ENCODE results near the gene HEATR3. TPM values are rescaled to one million over a fixed set of nuclear protein-coding genes. Genes with fewer than 3 reads are reported as not detected.

Gene HEATR3
- total and polyA plus RNA-seq, 2 experiments from 2014 or later = 7.5 to 29.9 TPM

DNA sequence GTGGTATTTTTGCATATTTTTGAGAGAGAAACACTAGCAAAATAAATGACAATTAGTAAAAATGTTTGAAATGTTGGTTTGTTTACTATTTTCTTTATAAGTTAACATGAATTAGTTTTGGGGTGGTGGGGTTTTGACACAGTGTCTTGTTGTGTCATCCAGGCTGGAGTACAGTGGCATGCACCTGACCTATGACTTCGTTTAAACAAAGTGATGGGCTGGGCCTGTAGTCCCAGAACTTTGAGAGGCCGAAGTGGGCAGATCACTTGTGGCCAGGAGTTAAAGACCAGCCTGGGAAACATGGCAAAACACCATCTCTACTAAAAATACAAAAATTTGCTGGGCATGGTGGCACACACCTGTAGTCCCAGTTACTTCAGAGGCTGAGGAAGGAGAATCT is 17.9 kb upstream of the HEATR3 start (continued):
- no peak for TF ChIP-seq CREB1 (CRISPR knock-in tag; IDR thresholded peaks at IDR 0.05; ENCODE audit: low read depth)
- TF ChIP-seq ZNF114 (CRISPR knock-in tag; IDR thresholded peaks at IDR 0.05) = no peak
- TF ChIP-seq, protein P1, sequence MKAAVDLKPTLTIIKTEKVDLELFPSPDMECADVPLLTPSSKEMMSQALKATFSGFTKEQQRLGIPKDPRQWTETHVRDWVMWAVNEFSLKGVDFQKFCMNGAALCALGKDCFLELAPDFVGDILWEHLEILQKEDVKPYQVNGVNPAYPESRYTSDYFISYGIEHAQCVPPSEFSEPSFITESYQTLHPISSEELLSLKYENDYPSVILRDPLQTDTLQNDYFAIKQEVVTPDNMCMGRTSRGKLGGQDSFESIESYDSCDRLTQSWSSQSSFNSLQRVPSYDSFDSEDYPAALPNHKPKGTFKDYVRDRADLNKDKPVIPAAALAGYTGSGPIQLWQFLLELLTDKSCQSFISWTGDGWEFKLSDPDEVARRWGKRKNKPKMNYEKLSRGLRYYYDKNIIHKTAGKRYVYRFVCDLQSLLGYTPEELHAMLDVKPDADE (IDR thresholded peaks at IDR 0.05) = no peak
- TF ChIP-seq ZNF331 (CRISPR knock-in tag; IDR thresholded peaks at IDR 0.05; ENCODE audit: low read depth) = no peak
- TF ChIP-seq STAT1 (IDR thresholded peaks at IDR 0.05; ENCODE audit: unreplicated experiment) = no peak
- no peak for TF ChIP-seq EZH2 (IDR thresholded peaks at IDR 0.05; ENCODE audit: low read depth, unreplicated experiment)
- TF ChIP-seq, protein P2, sequence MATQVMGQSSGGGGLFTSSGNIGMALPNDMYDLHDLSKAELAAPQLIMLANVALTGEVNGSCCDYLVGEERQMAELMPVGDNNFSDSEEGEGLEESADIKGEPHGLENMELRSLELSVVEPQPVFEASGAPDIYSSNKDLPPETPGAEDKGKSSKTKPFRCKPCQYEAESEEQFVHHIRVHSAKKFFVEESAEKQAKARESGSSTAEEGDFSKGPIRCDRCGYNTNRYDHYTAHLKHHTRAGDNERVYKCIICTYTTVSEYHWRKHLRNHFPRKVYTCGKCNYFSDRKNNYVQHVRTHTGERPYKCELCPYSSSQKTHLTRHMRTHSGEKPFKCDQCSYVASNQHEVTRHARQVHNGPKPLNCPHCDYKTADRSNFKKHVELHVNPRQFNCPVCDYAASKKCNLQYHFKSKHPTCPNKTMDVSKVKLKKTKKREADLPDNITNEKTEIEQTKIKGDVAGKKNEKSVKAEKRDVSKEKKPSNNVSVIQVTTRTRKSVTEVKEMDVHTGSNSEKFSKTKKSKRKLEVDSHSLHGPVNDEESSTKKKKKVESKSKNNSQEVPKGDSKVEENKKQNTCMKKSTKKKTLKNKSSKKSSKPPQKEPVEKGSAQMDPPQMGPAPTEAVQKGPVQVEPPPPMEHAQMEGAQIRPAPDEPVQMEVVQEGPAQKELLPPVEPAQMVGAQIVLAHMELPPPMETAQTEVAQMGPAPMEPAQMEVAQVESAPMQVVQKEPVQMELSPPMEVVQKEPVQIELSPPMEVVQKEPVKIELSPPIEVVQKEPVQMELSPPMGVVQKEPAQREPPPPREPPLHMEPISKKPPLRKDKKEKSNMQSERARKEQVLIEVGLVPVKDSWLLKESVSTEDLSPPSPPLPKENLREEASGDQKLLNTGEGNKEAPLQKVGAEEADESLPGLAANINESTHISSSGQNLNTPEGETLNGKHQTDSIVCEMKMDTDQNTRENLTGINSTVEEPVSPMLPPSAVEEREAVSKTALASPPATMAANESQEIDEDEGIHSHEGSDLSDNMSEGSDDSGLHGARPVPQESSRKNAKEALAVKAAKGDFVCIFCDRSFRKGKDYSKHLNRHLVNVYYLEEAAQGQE (IDR thresholded peaks at IDR 0.05; ENCODE audit: unreplicated experiment) = no peak

DNA sequence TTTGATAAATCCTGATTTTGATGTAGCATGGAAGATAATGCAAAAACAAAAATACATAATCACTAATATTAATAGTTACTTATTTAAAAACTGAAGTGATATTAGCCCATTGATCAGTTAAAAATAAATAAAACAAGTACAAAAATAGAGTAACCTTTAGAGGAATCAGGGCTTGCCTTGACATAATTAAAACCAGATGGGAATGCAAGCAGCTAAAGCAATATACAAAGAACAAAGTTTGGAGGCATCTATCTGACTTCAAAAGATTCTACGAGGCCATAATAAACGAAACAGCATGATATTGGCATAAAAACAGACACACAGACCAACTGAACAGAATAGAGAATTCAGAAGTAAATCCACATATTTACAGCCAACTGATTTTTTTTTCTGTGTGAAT is 15.0 kb upstream of the HEATR3 start:
- no peaks in the 10 kb centered on the region for H3K79me2 ChIP-seq (replicated peaks; ENCODE audit: insufficient read depth)
- H3K4me3 ChIP-seq = no peak overlapping the region
- Mint-ChIP-seq H3K9me3 (peaks cover 4% of the 10 kb centered on the region; the same call in 1 of the 3 replicates), H3K4me1 (no peaks in the 10 kb centered on the region), H3K36me3 (ENCODE audit: low read depth) (no peaks in the 10 kb centered on the region), H3K4me3 (no peak overlapping the region), H3K27me3 (ENCODE audit: insufficient read depth, low read depth, poor library complexity) (peaks cover 2% of the 10 kb centered on the region), H3K27ac (no peak overlapping the region)
- no peaks in the 10 kb centered on the region; the same call in 1 of the 2 replicates for H3K36me3 ChIP-seq (ENCODE audit: insufficient read depth)
- no peaks in the 10 kb centered on the region for H3F3A ChIP-seq (replicated peaks; ENCODE audit: low read depth)
- H3K4me1 ChIP-seq (ENCODE audit: insufficient read depth) = no peaks in the 10 kb centered on the region
- H3K9me2 ChIP-seq (ENCODE audit: insufficient read depth) = no peaks in the 10 kb centered on the region
- ATAC-seq (no peak), DNase-seq (ENCODE audit: low spot score) (no peak)
- no peak overlapping the region for H3K27ac ChIP-seq (ENCODE audit: low read depth)
- no peak overlapping the region for H2AFZ ChIP-seq
- no peak overlapping the region for H3K4me2 ChIP-seq
- H3K27me3 ChIP-seq (ENCODE audit: insufficient read depth) = no peaks in the 10 kb centered on the region
- H4K20me1 ChIP-seq (replicated peaks; ENCODE audit: insufficient read depth) = no peaks in the 10 kb centered on the region
- TF ChIP-seq NANOG (IDR thresholded peaks at IDR 0.05; ENCODE audit: borderline replicate concordance) (no peak), JUNB (IDR thresholded peaks at IDR 0.05; ENCODE audit: unreplicated experiment) (no peak), CREB1 (CRISPR knock-in tag; IDR thresholded peaks at IDR 0.05; ENCODE audit: low read depth) (no peak), ZNF331 (CRISPR knock-in tag; IDR thresholded peaks at IDR 0.05; ENCODE audit: low read depth) (no peak), POLR2AphosphoS5 (IDR thresholded peaks at IDR 0.05; ENCODE audit: low read depth) (no peak), EZH2phosphoT487 (IDR thresholded peaks at IDR 0.05; ENCODE audit: unreplicated experiment) (no peak), EZH2 (IDR thresholded peaks at IDR 0.05; ENCODE audit: low read depth, unreplicated experiment) (no peak)
- TF ChIP-seq, protein P2 (IDR thresholded peaks at IDR 0.05; ENCODE audit: unreplicated experiment) = no peak
